Cerebellar nuclear complex (tissue), 1 donor: Measurements from ENCODE around the gene SLC25A38.

ENCODE experiments used
- DNase-seq, 2 experiments: peaks; one replicate each; lab custom pipeline; 2025; lab: John Stamatoyannopoulos, UW

Gene SLC25A38

DNA sequence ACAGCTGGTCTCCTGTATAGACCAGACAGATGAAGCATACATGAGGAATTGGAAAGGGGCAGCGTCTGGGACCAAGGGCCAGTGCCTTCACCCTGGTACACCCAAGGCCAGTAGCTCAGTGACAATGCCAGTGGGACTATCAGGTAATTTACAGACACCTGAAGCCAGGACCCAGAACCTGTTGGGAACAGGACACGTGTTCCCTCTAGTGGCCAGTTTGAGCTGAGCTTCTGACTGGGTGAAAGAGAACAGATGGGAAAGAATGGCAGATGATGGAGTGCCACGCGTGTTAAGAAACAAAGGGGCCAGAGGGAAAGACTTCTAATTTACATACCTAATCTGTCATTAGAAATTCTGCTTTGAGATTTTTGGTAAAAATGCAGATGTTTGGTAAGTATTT, 5.1 kb upstream of the SLC25A38 start:
- no peak for DNase-seq

DNA sequence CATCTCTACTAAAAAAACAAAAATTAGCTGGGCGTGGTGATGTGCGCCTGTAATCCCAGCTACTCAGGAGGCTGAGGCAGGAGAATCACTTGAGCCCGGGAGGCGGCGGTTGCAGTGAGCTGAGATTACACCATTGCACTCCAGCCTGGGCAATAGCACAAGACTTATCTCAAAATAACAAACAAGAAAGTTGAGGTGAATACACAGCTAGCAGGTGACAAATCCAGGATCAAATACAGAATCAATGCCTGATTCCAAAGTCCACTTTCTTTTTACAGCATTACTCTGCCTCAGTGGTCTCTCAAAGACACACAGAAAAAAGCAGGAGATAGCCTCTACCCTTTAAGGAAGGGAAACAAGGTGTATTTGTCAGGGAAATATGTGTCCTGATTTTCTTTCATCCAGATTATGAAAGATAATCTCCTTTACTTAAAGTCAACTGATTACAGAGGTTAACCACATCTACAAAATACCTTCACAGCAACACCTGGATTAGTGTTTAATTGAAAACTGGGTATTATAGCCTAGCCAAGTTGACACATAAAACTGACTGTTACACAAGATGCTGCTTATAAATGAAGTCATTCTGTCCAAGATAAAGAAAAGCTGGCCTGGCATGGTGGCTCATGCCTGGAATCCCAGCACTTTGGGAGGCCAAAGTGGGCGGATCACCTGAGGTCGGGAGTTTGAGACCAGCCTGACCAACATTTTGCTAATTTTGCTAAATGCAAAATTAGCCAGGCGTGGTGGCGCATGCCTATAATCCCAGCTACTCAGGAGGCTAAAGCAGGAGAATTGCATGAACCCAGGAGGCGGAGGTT, 4.0 kb upstream of the SLC25A38 start:
- DNase-seq, result no peak

DNA sequence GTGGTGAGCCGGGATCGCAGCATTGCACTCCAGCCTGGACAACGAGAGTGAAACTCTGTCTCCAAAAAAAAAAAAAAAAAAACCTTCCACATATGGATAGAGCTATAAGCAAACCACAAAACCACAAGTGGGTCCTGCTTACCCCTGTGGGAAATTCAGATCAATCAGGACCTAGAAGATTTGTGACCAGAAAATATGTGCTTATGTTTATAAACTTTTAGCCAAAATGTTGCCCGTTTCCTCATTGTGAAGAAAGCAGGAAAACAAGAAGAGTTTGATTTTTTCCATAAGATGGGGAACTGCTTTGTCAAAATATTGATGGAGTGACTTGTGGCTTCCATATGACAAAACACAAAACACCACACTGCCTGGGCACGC, 3.4 kb upstream of the SLC25A38 start:
- no peak for DNase-seq

DNA sequence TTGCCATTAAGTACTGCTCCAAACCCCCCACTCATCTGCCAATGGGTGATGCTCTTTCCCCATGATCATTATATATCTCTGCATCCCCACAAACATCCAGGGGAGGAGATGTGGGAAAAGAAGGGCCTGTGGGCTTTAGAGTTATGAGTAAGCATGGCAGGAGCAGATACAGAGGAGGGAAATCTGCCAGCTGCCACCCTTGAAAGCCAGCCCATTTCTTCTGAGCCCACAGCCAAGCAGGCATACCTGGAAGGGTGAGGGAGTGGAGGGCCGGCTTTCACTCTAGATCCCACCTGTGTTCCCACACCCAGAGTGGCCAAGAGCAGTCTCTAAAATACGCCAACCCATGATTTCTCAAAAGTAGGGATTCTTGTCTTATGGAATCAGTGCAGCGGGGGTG, 1.7 kb upstream of the SLC25A38 start:
- no peak for DNase-seq

DNA sequence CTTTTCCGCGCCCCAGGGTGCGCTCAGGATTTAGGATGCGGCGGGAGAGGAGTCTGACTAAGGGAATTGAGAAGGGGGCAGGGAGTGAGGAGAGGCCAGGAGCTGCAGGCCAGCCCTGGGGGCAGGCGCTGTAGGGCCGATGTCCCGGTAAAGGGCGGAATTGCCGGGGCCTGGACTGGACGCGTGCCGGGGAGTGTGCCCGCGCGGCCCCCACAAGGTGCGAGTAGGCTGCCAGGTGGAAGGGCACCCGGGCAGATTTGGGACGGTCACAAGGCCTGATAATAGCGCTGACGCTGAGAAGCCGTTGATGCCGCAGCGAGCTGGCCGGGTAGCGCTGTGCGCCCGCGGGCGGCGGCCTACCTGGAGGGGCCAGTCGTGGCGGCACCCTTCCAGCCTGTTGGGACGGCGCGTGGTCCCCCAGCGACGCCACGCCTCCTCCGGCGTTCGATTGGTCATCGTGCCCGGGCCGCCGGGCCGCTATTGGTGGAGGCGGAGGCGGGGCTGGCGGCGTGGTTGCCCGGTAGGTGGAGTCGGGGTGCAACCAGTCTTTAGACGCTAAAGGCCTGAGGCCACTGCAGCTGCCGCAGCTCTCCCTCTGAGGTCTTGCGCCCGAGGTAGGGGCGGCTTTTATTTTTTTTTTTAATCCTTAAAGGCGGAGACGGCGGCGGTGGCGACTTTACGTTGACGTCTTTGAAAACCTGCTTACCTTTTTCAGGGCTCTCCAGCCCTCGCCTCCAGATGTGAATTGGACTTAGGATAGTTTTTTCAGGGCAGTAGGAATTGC, 903 bp downstream of the SLC25A38 start:
- DNase-seq, result no peak

DNA sequence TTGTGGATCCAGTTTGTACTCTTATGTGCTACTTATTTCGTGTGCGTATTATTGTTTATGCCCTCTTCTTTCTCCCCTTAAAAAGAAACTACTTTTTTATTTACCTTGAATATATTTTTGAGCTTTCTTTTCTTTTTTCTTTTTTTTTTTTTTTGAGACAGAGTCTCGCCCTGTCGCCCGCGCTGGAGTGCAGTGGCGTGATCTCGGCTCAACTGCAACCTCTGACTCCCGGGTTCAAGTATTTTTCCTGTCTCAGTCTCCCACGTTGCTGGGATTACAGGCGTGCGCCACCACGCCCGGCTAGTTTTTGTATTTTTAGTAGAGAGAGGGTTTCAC, 1.5 kb downstream of the SLC25A38 start:
- no peak for DNase-seq

DNA sequence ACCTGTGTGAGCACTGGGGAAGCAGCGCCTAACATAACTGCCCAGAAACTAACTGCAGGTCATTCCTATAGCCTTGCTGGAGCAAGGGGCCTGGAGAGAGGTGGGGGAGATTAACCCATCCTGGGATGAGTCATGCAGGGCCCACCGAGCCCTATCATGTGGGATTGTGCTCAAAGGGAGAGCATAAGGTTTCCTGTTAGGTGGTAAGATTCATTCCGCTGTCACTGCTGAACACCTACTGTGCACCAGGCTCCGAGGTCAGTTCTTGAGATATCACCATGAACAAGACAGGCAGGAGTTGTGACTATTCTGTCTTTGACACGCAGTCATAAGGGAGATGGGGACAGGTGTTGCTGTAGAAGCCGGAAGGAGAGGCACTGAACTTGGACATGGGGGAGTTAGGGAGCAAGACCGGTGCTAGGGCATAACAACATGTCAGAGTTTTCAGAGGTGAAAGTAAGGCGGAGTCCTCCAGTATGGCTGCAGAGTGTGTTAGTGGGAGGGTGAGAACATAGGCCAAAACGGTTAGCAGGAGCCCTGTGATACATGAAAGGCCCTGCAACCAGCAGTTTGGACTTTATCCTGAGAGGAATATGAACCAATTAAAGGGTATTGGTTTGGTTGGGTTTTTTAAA, 2.4 kb downstream of the SLC25A38 start:
- no peak for DNase-seq

DNA sequence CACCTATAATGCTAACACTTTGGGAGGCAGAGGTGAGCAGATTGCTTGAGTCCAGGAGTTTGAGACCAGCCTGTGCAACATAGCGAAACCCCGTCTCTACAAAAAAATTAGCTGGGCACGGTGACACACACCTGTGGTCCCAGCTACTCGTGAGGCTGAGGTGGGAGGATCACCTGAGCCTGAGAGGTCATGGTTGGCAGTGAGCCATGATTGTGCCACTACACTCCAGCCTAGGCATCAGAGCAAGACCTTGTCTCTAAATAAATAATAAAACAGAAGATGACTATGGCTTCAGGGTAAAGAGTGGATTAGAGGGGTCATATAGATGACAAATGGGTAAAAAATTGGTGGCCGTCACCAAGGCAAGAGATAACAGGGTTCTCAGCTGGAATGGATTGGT, 3.1 kb downstream of the SLC25A38 start:
- no peak for DNase-seq

DNA sequence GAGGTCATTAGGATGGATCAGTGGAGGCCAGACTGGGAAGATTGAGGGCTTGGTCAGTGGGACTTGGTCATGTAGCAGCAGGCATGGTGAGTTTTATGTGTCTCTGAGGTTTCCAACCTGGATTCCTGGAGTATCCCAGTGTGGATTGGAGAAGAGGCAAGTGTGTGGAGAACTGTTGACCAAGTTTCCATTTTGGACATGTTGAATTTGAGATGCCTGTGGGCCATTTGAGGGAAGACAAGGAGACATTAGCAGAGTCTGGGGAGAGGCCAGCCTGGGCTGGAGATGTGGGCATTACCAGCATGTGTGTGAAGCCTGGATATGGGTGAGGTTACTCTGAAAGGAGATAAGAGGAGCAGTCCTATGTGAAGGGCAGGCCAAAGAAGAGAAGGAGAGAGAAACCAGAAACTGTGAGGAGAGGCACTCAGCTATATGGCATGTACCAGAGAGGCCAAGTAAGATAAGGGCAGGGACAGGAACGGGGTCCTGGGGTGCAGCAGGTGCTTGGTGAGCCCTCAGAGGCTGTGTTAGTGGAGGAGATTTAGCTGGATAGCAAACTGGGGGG, 4.3 kb downstream of the SLC25A38 start:
- DNase-seq, result no peak

DNA sequence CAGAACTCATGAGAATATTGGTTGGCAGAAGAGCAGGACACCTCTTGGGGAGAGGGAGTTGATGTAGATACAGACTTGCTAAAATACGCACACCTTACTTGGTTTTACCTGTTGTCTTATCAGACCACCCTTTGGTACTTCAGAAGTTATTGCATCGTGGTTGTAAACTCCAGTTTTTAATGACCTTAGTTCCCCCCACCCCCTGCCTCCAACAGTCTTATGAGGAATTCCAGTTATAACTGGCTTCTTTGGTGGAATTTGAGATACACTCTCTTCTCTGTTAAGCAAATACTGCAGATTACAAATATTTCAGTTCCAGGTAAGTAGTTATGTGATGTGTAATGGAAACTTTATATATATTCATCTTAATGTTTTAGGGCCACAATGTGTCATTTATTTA, 5.0 kb downstream of the SLC25A38 start:
- no peak for DNase-seq

DNA sequence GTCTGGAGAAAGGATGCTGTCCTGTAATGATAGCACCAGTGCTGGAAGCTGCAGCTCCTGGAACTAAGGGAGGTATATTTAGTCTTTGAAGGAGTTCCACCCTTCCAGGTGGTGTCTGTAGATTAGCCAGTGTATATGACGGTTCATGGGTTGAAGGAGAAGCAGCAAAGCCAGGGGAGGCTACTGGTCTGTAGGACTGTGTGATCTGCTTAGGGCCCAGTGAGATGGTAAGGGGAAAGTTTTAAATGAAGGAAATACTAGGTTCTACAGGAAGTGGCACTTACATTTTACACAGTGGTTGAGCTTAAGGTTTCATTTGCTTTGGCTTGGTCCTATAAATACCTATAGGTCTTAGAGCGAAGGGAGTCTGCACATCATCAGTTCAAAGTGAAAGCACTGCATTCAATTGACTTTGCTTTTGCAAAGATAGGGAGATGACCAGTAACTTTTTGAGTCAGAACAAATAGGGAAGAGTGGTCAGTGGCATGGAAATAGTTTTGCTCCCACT, 5.6 kb downstream of the SLC25A38 start:
- no peak for DNase-seq

DNA sequence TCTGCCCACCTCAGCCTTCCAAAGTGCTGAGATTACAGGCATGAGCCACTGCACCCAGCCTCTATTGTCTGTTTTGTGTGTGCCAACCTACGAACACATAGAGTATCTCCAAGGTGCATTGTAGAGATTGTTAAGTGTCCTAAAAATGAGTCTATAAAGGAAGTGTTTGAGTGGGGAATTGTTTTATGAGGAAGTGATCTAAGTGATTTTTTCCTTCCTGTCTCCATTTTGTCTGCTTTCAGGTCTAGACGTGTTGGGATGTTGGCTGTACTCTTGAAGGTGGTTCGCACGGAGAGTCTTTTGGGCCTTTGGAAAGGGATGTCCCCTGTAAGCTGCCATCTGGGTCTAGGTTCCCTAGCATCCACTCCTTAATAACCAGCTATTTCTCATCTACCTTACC, 7.0 kb downstream of the SLC25A38 start:
- no peak for DNase-seq

DNA sequence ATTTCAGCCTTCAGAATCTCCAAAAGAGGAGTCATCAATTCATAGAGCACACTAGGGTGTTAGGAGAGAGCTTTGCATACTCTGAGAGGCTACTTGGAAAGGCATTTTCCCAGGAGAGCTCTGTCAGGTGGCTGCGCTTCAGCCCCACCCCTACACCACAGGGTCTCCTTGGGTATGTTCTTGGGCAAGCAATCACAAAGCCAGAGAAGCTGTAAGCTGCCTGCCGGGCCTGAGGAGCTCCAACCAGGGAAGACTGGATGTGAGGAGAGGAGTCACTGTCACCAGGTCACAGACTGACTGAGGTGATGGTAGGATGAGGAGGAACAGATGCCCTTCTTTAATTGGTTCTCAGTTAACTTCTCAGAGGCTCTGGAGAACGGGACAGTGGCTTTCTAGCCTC, 13.5 kb downstream of the SLC25A38 start:
- no peak for DNase-seq

DNA sequence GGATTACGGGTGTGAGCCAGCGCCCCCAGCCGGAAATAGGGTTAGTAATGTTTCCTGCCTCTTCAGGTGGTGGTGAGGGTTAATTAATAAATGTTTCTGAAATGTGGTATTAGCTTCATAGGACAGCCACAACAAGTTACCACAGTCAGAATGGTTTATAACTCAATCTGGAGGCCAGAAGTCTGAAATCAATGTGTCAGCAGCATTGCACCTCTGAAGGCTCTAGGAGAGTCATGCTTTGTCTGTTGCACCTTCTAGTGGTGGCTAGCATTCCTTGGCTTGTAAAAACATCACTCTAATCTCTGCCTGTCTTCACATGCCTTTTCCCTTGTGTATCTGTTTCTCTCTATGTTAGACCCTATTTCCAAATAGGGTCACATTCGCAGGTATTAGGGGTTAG, 15.5 kb downstream of the SLC25A38 start:
- DNase-seq, result no peak

DNA sequence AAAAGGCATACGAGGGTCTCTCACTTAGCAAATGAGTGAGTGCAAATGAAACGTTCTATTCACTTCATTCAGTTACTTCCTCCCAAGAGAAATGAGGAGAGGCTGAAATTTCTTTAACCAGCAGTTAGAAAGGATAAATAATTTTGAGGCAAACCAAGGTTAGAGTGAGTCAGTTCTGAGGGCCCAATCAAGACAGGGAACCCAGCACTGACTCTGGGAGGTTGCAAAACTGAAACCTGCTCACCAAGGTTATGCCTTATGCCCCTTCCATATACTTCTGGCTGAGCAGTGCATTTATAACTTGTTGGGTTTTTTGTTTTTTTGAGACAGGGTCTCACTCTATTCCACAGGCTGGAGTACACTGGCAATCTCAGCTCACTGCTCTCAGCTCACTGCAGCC, 18.8 kb downstream of the SLC25A38 start:
- DNase-seq, result no peak

DNA sequence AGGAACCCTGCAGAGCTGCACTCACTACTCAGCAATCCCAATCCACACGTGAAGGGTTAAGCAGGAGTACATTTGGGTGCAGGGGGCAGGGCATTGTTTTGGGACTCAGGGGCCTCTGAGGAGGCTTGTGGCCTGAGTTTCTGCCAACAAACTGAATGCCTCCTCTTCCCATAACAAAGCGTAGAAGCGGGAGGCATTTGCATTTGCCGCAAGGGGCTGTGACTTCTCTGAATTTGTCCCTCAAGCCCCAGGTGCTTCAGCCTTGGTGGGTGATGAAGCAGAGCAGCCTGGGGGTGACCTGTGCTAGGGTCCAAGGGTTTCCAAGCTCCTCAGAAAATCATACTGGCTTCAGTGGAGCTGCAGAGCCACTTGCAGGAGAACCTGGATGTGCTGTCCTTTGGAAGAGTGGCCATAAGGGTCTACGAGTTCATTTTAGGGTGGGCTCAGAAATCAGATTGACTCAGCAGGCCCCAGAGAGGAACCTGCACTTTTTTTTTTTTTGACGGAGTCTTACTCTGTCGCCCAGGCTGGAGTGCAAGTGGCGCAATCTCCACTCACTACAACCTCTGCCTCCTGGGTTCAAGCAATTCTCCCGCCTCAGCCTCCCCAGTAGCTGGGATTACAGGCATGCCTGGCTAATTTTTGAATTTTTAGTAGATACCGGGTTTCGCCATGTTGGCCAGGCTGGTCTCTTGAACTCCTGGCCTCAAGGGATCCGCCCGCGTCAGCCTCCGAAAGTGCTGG, 21.9 kb downstream of the SLC25A38 start:
- DNase-seq, result no peak

DNA sequence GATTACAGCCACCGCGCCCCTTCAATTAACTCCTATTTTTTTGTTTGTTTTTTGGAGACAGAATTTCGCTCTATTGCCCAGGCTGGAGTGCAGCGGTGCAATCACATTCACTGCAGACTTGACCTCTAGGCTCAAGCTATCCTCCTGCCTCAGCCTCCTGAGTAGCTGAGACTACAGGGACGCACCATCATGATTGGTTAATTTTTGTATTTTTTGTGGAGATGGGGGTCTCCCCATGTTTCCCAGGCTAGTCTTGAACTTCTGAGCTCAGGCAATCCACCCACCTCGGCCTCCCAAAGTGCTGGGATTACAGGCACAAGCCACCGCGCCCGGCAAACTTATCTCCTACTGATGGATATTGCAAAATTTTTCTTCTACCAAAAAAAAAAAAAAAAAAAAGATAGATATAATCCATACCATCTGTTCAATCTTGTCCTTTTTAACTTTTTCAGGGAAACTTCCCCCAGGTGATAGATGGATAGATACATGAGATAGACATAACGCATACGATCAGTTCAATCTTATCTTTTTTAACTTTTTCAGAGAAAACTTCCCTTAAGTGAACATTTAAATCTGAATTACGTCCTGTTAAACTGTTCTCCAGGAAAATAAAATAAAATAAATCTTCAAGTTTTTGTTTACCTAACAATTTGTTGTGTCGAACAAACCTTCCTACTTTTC, 22.7 kb downstream of the SLC25A38 start:
- no peak for DNase-seq

DNA sequence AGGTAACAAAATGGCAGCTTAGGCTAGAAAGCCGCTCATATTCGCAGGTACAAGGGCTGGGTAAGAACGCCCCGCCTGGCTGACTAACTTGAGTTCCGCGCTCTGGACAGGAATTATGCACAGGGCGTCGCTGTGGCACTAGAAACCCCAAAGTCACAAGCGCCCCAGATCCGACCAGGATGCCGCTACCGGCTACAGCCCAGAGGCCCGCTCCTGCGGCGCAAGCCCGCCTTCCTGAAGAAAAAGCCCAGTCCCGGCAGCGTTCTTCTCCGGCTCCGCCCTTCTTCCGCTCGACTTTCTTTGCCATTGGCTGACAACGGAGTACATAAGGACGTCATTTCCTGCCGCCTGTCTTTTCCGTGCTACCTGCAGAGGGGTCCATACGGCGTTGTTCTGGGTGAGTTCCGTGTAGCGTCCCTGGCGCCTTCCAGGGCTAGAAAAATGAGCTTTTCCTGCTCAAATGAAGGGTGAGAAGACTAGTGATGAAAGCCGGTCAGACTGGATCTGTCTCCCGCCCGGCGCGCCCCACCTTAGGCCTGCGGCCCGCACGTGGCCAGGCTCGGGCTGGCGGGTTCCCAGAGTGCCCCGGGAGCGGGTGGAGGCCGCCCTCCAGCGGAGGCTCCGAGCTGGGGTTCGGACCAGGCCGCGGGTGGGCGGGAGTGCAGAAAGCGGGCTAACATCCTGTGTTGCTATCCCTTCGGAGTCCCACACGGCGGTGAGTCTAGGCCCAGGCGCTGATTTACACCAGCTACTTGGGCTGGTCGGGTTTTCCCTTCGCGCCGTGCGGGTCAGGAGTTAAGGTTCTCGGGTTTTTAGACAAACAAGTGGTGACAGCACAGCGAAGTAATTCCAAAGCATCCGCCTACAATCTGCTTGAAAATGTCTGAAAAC, 23.4 kb downstream of the SLC25A38 start, which contains the start of gene RPSA:
RPSA (plus strand) TSS at position 353 of the 891 bp plus-strand sequence. CDS start 934 bp downstream, outside the sequence.
- DNase-seq, result peak; percentile 90 to 95

DNA sequence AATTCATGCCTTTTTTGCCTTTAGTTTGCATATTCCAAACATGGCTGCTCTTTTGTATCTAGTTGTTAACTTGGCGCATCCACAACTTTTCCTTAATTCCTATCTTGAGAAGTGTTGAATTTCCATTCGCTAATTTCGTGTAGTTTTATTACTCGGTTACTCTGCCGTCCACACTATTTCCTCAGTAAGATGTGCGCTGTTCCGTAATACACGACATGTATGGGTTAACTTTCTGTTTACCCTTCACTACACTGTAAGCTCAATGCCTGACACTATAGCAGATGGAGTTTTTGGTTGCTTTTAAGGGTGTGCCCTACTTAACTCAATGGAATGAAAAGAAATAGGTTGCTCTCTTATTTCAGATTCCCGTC, 24.1 kb downstream of the SLC25A38 start:
- DNase-seq, result no peak
